ENCODE data around the gene GET4.

DNA sequence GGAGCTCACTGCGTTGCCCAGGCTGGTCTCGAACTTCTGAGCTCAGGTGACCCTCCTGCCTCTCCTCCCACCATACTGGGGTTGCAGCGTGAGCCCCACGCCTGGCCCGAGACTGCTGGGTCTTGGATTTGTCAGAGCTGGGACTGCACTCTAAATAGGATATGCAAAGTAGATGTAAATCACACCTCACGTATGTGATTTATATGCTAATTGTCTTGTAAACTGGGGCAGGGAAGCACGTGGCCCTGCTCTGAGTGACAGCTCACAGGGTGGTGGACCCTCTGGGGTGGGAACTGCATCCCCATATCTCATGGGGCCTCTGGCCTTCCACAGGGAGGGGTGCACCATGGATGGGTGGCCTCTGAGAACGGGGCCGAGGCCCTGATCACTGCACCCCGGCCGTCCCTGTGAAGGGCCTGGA is 34.1 kb downstream of the GET4 start:
- TF ChIP-seq, protein P1, sequence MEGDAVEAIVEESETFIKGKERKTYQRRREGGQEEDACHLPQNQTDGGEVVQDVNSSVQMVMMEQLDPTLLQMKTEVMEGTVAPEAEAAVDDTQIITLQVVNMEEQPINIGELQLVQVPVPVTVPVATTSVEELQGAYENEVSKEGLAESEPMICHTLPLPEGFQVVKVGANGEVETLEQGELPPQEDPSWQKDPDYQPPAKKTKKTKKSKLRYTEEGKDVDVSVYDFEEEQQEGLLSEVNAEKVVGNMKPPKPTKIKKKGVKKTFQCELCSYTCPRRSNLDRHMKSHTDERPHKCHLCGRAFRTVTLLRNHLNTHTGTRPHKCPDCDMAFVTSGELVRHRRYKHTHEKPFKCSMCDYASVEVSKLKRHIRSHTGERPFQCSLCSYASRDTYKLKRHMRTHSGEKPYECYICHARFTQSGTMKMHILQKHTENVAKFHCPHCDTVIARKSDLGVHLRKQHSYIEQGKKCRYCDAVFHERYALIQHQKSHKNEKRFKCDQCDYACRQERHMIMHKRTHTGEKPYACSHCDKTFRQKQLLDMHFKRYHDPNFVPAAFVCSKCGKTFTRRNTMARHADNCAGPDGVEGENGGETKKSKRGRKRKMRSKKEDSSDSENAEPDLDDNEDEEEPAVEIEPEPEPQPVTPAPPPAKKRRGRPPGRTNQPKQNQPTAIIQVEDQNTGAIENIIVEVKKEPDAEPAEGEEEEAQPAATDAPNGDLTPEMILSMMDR (IDR thresholded peaks at IDR 0.05): no peak
- TF ChIP-seq POLR2A (IDR thresholded peaks at IDR 0.05): no peak

Measured in body of pancreas (tissue), 4 donors.